CD4-positive, alpha-beta T cell treated with Interferon alpha-2 for 1 hour (primary cell): ENCODE measurements around the gene VPS13A.
A peak's percentile ranks its signal among the peaks of the same experiment; 100 is the strongest.

Experiments
- DNase-seq, 2 donors: peaks; one replicate each; pipeline ENCODE4 v3.0.0-alpha.2; 2020 to 2022

Gene VPS13A

GRCh38 chr9:77177143-77177893 is at the start of gene VPS13A:
TSS of gene VPS13A (plus strand) at chr9:77177534. CDS start at chr9:77177705, 171 bp downstream.
- DNase-seq = peak; percentile 91 to 93

DNA sequence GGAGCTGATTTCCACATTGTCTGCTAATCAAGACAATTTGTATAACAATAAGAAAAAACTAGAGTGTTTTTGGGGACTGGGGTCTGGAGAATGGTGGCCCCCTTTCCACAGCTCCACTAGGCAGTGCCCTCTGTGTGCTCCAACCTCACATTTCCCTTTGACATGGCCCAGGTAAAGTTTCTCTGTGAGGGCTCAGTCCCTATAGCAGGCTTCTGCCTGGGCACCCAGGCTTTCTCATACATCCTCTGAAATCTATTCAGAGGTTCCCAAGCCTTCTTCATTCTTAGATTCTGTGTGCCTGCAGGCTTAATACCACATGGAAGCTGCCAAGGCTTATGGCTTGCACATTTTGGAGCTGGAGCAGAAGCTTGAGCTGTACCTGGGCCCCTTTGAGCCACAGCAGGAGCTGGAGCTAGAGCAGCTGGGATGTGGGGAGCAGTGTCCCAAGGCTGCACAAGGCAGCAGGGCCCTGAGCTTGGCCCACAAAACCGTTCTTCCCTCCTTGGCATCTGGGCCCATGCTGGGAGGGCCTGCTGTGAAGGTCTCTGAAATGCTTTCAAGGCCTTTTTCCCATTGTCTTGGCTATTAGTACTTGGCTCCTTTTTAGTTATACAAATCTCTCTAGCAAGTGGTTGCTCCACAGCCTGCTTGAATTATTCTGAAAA is 49.1 kb upstream of the VPS13A start:
- no peak for DNase-seq

GRCh38 chr9:77131399-77131798 is 45.9 kb upstream of the VPS13A start:
- no peak for DNase-seq

GRCh38 chr9:77133011-77133410 is 44.3 kb upstream of the VPS13A start:
- DNase-seq = no peak

DNA sequence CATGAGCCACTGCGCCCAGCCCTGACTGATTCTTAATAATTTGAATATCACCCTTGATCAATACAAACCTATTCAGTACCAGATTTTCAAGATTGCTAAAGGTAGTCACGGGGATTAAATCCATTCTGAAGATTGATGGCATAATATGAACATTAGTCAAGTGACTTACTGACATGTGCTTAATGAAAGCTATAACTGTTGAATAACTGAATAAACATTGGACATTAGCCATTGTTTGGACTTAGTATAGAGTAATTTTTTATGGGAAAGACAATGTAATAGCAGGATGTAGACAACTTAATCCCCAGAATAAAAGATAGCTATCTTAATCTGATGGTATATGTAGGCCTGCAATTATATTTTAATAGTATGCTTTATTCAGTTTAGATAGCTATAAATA is 35.0 kb upstream of the VPS13A start:
- no peak for DNase-seq

DNA sequence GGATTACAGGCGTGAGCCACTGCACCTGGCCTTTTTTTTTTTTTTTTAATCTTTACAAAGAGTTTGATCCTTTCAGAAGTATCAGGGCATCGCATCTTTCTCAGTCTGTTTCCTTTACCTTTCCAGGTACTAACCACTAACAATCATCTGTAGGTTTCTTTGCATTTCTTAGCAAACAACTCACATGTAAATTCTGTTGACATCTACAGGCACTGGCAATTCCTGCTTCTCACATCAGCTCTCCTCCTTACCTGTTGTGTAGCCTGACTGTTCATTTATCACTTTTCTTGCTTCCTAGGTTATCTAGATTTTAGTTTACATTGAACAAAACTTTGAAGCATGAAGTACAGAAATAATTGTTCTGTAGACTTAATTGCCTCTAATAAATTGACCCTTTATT is 27.5 kb upstream of the VPS13A start:
- no peak for DNase-seq

- DNase-seq = no peak
These were observed 25.0 kb upstream of the VPS13A start for GRCh38 chr9:77152289-77152688.

DNA sequence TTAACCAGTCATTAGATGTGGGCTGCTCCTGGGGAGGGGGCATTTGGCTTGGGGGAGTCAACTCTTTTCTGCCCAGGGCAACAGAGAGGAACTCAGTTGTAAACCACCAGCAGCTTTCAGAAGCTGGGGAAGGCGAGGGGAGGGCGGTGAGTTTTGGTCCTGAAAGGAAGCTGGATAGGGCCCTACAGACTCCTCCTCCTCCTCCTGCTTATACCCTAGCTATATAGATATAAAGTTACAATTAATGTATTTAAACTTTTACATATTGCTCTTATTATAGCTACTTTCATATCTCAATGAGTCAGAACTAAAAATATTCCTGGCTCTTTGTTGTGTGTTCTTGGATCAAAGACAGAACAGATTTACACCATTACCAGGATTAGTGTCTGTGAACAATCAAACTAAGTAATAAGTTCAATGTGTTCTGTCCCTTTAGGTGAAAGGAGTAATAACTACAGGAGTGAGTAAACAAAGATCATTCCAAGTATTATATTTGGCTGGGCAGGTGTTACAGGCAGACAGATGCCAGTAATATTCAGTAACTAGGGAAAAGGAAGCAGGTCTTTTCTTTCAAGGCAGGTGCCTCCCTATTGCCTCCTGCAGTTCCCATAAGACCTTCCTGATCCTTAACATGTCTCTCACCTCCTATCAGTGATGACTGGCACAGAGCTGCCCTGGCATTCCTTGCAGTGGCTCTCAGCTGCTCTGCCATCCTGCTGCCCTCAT is 20.5 kb upstream of the VPS13A start:
- DNase-seq = no peak

- no peak for DNase-seq
These were observed 18.4 kb upstream of the VPS13A start for GRCh38 chr9:77158772-77159513.

DNA sequence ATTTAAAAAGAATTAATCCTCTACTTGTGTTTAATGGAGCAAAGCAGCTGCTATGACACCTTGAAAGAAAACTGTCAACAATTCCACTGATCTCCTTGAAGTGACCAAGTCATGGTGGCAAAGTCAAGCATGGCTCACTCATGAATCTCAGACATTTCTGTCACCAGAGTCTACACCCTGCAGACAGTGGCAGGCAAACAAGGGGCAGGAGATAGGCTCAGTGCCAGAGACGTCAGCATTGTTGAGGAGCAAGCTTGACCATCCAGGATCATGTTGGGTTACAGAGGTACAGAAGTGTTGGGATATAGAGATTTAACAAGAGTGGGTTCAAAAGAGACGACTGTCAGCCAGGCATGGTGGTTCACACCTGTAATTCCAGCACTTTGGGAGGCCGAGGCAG is 16.1 kb upstream of the VPS13A start:
- DNase-seq = no peak

DNA sequence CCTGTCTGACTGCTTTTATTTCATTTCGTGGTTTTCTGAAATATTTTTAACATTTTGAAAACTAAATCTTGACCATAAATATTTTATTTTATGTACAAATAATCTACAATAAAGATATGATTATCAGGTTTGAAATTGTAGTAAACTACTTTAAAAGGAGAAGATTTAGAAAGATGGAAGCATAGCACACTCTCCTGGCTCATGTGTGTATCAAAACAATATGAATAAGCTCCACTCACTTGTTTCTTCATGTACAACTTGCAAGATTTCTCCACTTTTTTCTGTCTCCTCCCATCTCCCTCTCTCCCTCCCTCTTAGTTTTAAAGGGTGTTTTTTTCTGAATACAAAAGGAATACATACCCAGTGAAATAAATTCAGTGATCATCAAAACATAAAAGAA is 15.4 kb upstream of the VPS13A start:
- DNase-seq = no peak

DNA sequence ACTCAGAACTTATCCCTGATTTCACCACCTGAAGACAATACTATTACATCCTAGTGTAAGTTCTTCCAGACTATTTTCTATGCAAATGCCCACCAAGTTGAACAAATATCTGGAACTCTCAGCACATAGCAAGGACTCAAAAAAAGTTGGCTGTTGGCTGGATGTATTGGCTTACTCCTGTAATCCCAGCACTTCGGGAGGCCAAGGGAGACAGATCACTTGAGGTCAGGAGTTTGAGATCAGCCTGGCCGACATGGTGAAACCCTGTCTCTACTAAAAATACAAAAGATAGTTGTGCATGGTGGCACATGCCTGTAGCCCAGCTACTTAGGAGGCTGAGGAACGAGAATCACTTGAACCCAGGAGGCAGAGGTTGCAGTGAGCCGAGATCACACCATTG is 15.0 kb upstream of the VPS13A start:
- no peak for DNase-seq

GRCh38 chr9:77163884-77164283 is 13.4 kb upstream of the VPS13A start:
- no peak for DNase-seq

- DNase-seq = no peak
These were observed 11.1 kb upstream of the VPS13A start for GRCh38 chr9:77166193-77166592.

DNA sequence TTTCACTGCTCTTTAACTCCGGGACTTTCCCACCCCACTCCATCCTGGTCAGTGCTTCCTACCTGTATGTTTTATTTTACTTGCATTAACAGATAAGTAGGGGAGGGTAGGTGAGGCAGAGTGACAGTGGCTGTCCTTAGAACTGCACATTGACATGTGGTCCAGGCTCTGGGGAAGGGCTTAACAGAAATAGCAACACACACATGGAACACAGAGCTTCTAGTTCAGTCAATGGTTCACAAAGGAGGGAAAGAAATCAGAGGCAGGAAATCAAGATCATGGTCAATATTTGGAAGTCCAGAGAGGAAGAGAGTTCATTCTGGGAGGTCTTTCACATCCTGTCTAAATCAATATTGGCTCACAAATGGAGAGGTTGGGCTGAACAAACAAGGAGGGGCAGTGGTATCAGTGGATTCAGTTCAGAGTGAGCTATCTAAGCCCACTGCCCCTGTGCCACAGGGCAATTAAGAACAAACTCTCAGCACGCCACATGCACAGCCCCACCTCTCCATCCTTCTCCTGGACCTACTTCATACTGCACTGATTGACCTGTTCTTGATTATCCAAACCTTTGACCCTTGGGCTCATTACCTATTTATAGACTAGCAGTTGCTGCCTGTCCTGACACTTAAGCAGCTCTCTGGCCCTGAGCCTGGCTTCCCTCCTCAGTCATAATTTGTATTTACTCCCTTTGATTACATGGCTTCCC is 6.2 kb upstream of the VPS13A start:
- DNase-seq = no peak

DNA sequence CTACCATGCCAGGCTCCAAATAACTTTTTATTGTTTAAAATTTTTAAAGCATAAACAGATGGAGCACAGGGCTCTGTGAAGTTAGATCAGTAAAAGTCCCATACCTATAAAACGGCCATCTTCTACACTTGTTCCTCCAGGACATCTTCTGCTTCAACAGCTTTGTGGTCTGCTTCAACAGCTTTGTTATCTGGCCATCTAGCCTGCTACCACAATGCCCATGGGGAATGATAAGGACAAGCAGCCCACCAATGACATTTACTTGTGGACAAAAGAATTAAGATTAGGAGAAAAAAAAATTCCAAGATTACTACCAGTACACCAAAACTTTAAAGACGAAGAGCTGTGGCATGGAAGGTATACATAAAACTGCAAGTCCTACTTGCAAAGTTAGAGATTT is 2.2 kb upstream of the VPS13A start:
- DNase-seq = no peak

DNA sequence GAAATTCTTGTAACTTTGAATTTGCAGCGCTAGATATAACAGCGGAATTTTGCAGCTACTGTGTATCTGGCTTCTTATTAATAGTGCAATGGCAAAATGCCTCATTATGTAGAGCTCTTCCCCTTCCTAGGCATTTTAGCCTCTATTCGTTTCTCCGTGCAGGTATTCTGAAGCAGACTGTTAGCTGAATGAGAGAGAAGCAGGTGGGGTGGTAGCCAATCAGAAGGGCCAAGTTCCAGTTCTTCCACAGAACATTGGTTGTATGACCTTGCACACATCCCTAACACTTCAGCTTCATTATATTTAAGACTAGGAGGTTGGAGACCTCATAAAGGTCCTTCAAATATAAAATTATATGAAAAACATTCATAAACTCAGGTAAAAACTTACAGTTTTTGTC is 1.2 kb upstream of the VPS13A start:
- DNase-seq = no peak

DNA sequence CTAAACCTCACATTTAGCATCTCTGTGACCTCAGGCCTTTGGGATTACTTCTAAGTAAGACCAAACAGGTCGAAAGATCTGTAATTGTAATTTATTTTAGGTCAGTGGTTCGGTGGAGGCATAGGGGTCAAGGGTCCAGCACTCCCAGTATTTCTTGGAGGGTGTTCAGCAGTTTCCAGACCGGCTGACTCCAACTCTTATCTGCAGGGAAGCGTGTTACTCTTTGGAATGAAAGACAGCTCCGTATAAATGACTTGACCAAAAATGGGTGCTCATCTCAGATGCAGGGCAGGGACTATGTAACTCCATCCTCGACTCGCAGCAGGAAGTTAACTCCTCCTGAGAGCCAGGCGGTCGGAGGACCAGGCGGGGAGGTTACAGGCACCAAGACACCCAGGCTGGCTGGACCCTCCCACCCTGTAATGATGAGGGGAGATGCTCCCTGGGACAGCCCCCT is 620 bp upstream of the VPS13A start:
- no peak for DNase-seq

DNA sequence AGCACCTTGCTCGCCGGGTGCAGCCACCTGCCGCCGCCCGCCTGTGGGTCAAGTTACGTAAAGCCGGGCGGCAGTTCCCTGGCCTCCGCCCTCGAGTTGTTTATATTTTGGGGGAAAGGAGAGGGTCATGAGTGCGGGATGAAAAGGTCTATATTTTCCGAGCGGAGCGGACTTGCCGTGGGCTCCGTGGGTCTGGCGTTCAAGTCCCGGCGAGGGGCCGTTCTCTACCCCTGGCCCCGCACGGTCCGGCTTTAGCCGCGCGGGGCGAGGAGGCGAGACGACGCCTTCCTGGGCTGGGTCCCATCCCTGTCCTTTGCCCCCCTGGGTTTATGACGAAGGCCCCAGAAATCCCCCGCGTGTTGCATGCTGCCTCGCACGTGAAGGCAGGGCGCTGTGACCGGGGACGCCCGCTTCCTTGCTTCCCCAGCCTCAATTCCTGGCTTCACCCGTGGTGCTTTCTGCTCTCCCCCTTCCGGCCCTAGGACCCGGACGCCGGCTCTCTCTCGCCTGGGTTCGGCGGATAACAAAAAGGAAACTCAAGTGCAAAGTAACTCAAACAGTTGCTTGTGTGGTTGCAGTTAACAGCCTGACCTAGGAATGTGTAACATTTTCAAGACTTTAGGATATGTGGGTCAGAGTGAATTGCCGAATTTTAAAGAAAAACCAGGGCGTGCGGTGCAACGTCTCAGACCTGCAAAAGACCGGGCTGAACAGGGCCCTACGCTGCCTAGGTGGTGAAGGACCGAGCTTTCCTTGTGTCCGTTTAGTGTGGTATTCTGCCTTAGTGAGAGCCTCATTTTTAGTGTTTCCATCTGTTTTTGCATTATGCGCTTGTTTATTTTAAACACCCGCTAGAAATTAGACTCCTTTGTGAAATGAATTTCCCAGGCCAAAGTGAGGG is 810 bp downstream of the VPS13A start:
- DNase-seq = peak; percentile 40 to 66

- no peak for DNase-seq
These were observed 2.7 kb downstream of the VPS13A start for GRCh38 chr9:77180056-77180455.

DNA sequence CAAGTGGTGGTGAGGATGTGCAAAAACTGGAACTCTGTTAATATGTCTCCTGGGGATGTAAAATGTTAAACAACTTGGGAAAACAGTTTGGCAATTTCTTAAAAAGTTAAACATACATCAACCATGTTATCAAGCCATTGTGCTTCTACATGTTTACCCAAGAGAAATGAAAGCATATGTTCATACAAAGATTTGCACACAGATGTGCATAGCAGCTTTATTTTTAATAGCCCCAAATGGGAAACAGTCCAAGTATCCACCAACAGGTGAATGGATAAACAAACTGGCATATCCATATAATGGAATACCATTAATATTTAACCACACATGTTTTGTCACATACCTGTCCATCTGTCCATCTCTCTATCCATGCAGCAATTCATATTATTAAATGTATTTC is 6.2 kb downstream of the VPS13A start:
- DNase-seq = no peak
